ENCODE data around the gene MIPEP.

GRCh38 chr13:23912469-23912868, 23.3 kb upstream of the MIPEP start:
- TF ChIP-seq TCF12 (IDR thresholded peaks at IDR 0.05; ENCODE audit: low read depth), result no peak
- no peak for TF ChIP-seq CREB1 (IDR thresholded peaks at IDR 0.05; ENCODE audit: low read depth)
- TF ChIP-seq EP300 (IDR thresholded peaks at IDR 0.05; ENCODE audit: borderline replicate concordance), result no peak
- no peak for TF ChIP-seq REST (IDR thresholded peaks at IDR 0.05; ENCODE audit: low read depth)
- no peak for TF ChIP-seq CEBPB (IDR thresholded peaks at IDR 0.05)
- TF ChIP-seq TAF1 (IDR thresholded peaks at IDR 0.05; ENCODE audit: low read depth), result no peak
- no peak for TF ChIP-seq YY1 (IDR thresholded peaks at IDR 0.05; ENCODE audit: low read depth)
- no peak for TF ChIP-seq MAX (IDR thresholded peaks at IDR 0.05)
- TF ChIP-seq FOXM1 (IDR thresholded peaks at IDR 0.05; ENCODE audit: borderline replicate concordance, low read depth), result no peak
- no peak for TF ChIP-seq EGR1 (IDR thresholded peaks at IDR 0.05)
